ENCODE results near the gene FAAH. TPM values are rescaled to one million over a fixed set of nuclear protein-coding genes. Genes with fewer than 3 reads are reported as not detected.

The FAAH gene
- total and polyA plus RNA-seq, 4 donors, result 13.9 to 34.8 (median 27.8) TPM

DNA sequence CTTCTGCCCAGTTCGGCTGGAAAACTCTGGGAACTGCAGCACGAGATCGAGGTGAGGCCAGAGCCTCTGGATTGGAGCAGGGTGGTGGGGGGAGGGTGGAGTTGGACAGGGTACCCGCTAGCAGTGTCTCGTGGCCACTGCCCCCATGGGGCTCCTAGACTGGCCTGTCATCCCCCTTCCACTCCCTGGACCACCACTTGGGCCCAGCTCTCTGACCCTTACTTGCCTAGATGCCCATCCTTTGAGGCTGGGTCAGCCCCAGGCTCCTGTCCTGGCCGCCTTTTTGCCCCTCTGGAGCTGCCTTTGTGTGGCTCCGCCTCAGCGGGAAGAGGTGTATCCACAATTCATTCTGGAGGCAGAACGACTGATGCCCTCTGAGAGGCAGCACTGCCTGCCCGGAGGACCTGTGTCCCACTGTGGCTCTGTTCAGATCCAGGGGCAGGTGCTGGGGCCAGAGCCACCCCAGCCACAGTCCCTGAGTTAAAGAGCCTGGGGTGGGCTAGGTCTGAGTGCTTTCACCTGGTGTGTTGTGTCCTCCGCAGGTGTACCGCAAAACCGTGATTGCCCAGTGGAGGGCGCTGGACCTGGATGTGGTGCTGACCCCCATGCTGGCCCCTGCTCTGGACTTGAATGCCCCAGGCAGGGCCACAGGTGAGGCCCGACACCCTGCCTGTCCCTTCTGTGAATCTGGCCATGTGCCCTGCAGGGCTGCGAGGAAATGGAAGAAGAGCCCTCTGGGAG, 17.7 kb downstream of the FAAH start:
- Histone ChIP-seq H3K36me3 (ENCODE audit: control insufficient read depth in 4 of 4, insufficient read depth in 4 of 4, low read length in 4 of 4) (peaks cover 0 to 20% (median 0%) of the 10 kb centered on the region in 4 donors), H3K27ac (ENCODE audit: low read depth in 1 of 2, low read length in 1 of 2) (no peak overlapping the region), H3K4me1 (ENCODE audit: control insufficient read depth in 5 of 5, insufficient read depth in 5 of 5, low read length in 5 of 5) (peaks cover 0 to 1% (median 0%) of the 10 kb centered on the region in 5 donors), H3K4me3 (no peak overlapping the region), H3K9me3 (ENCODE audit: control insufficient read depth in 4 of 4, insufficient read depth in 3 of 4, low read length in 3 of 4) (peaks cover 0 to 2% (median 0%) of the 10 kb centered on the region in 4 donors), H3K9ac (ENCODE audit: insufficient read depth in 1 of 2, low read length in 2 of 2) (no peak overlapping the region), H3K27me3 (ENCODE audit: control insufficient read depth in 3 of 3, insufficient read depth in 3 of 3, low read length in 2 of 3) (no peaks in the 10 kb centered on the region)
- ATAC-seq (ENCODE audit: insufficient read depth, low FRiP score), result no peak
- TF ChIP-seq, protein P1, sequence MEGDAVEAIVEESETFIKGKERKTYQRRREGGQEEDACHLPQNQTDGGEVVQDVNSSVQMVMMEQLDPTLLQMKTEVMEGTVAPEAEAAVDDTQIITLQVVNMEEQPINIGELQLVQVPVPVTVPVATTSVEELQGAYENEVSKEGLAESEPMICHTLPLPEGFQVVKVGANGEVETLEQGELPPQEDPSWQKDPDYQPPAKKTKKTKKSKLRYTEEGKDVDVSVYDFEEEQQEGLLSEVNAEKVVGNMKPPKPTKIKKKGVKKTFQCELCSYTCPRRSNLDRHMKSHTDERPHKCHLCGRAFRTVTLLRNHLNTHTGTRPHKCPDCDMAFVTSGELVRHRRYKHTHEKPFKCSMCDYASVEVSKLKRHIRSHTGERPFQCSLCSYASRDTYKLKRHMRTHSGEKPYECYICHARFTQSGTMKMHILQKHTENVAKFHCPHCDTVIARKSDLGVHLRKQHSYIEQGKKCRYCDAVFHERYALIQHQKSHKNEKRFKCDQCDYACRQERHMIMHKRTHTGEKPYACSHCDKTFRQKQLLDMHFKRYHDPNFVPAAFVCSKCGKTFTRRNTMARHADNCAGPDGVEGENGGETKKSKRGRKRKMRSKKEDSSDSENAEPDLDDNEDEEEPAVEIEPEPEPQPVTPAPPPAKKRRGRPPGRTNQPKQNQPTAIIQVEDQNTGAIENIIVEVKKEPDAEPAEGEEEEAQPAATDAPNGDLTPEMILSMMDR (IDR thresholded peaks at IDR 0.05; ENCODE audit: control extremely low read depth, extremely low read depth), result no peak
- 89 to 95% methylated on average over 16 of the region's 16 CpGs for WGBS, 2 donors
- peak in 1 of 3 donors; percentile 7 for DNase-seq

DNA sequence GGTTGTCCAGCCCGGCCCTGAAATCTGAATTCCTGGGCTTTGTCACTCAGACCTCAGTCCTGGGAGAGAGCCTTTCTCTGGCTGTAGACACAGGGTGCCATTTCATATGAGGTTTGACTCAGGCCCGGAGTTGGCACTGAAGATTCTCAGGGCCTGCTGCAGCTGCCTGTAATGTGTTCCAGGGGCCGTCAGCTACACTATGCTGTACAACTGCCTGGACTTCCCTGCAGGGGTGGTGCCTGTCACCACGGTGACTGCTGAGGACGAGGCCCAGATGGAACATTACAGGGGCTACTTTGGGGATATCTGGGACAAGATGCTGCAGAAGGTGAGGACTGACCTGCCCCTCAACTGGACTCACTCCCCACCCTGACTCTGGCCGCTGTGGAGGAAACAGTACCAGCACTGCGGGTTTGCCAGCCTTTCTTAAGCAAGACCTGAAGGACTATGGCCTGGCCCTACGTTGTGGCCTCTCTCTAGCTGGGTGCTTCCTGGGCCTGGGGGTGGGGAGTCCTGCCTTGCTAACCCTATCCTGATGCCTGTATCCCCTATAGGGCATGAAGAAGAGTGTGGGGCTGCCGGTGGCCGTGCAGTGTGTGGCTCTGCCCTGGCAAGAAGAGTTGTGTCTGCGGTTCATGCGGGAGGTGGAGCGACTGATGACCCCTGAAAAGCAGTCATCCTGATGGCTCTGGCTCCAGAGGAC, 18.9 kb downstream of the FAAH start:
- H3K9ac ChIP-seq (ENCODE audit: insufficient read depth in 1 of 2, low read length in 2 of 2), result no peak overlapping the region
- H3K36me3 ChIP-seq (ENCODE audit: control insufficient read depth in 4 of 4, insufficient read depth in 4 of 4, low read length in 4 of 4), result peaks cover 0 to 20% (median 0%) of the 10 kb centered on the region in 4 donors
- ATAC-seq (ENCODE audit: insufficient read depth, low FRiP score), result no peak
- H3K27ac ChIP-seq (ENCODE audit: low read depth in 1 of 2, low read length in 1 of 2), result no peak overlapping the region
- no peak overlapping the region for H3K4me3 ChIP-seq
- TF ChIP-seq, protein P1 (IDR thresholded peaks at IDR 0.05; ENCODE audit: control extremely low read depth, extremely low read depth), result no peak
- peaks cover 0 to 1% (median 0%) of the 10 kb centered on the region in 5 donors for H3K4me1 ChIP-seq (ENCODE audit: control insufficient read depth in 5 of 5, insufficient read depth in 5 of 5, low read length in 5 of 5)
- DNase-seq, result peak; percentile 24 to 41 (median 29)
- H3K9me3 ChIP-seq (ENCODE audit: control insufficient read depth in 4 of 4, insufficient read depth in 3 of 4, low read length in 3 of 4), result peaks cover 0 to 2% (median 0%) of the 10 kb centered on the region in 4 donors
- H3K27me3 ChIP-seq (ENCODE audit: control insufficient read depth in 3 of 3, insufficient read depth in 3 of 3, low read length in 2 of 3), result no peaks in the 10 kb centered on the region
- WGBS, 2 donors, result 81 to 90% methylated on average over 13 of the region's 13 CpGs

DNA sequence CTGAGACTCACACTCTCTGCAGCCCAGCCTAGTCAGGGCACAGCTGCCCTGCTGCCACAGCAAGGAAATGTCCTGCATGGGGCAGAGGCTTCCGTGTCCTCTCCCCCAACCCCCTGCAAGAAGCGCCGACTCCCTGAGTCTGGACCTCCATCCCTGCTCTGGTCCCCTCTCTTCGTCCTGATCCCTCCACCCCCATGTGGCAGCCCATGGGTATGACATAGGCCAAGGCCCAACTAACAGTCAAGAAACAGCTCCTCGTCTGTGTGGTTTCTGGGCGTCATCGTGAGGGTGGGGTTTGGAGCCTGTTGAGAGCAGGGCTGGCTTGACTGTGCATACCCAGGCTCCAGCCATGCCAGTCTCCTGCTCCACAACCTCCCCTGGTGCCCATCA, 19.5 kb downstream of the FAAH start:
- 60 to 76% methylated on average over 7 of the region's 7 CpGs for WGBS, 2 donors
- no peak for ATAC-seq (ENCODE audit: insufficient read depth, low FRiP score)
- TF ChIP-seq, protein P1 (IDR thresholded peaks at IDR 0.05; ENCODE audit: control extremely low read depth, extremely low read depth), result no peak

More for the DNA sequence above, 19.5 kb downstream of the FAAH start:
- H3K4me1 ChIP-seq (ENCODE audit: control insufficient read depth in 5 of 5, insufficient read depth in 5 of 5, low read length in 5 of 5), result peaks cover 0 to 1% (median 0%) of the 10 kb centered on the region in 5 donors
- no peak overlapping the region for H3K27ac ChIP-seq (ENCODE audit: low read depth in 1 of 2, low read length in 1 of 2)
- H3K27me3 ChIP-seq (ENCODE audit: control insufficient read depth in 3 of 3, insufficient read depth in 3 of 3, low read length in 2 of 3), result no peaks in the 10 kb centered on the region
- no peak for DNase-seq
- H3K9ac ChIP-seq (ENCODE audit: insufficient read depth in 1 of 2, low read length in 2 of 2), result no peak overlapping the region
- H3K36me3 ChIP-seq (ENCODE audit: control insufficient read depth in 4 of 4, insufficient read depth in 4 of 4, low read length in 4 of 4), result peaks cover 0 to 17% (median 0%) of the 10 kb centered on the region in 4 donors
- no peak overlapping the region for H3K4me3 ChIP-seq
- H3K9me3 ChIP-seq (ENCODE audit: control insufficient read depth in 4 of 4, insufficient read depth in 3 of 4, low read length in 3 of 4), result peaks cover 0 to 2% (median 0%) of the 10 kb centered on the region in 4 donors

All from lung (tissue), 12 donors.